GM23338 (cell line): ENCODE measurements around the gene DIP2C.

Source experiments
- CREB1 ChIP-seq: fragments of 250-450 bp; sonication (Bioruptor Pico); IDR thresholded peaks from 2 replicates; pipeline ENCODE4 v1.5.0; 2020; ENCODE audit warnings: low read depth, mild to moderate bottlenecking, moderate library complexity
- TF ChIP-seq, protein P1 (sequence below), 2 experiments: fragments of 200-600 bp in 1 of 2; sonication (generic) in 1 of 2; conservative IDR thresholded peaks; 2 replicates each; pipeline versions ENCODE4 v1.5.1 to v1.6.1; 2016 to 2017; ENCODE audit warnings: antibody characterized with exemption in 2 of 2, low read depth in 2 of 2, mild to moderate bottlenecking in 2 of 2, moderate library complexity in 1 of 2

DNA sequence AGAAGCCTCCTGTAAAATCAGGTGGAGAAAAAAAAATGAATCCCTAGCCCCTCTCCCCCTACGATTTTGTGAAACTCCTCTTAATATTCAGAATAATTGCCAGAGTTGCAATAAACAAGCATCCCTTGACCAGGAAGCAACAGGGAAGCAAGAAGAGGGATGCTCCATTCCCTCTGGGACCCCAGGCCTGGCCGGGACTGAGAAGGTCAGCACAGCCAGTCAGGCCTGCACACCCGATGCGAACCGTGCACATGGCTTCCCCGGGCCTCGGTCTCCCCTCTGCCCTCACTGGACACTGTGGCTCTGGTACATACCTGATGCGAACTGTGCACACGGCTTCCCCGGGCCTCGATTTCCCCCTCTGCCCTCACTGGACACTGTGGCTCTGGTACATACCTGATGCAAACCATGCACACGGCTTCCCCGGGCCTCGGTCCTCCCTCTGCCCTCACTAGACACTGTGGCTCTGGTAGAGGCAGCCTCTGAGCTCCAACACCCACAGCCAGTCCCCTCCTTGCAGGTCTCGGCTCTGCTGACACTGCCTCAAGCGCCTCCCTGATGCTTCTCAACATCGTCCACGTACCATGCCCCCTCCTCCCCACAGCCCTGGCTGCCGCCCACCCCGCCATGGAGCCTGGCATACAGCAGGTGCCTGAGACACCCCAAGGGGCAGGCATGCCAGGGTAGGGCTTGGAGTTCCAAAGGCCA lies 138.6 kb downstream of the DIP2C start:
- TF ChIP-seq, protein P1, sequence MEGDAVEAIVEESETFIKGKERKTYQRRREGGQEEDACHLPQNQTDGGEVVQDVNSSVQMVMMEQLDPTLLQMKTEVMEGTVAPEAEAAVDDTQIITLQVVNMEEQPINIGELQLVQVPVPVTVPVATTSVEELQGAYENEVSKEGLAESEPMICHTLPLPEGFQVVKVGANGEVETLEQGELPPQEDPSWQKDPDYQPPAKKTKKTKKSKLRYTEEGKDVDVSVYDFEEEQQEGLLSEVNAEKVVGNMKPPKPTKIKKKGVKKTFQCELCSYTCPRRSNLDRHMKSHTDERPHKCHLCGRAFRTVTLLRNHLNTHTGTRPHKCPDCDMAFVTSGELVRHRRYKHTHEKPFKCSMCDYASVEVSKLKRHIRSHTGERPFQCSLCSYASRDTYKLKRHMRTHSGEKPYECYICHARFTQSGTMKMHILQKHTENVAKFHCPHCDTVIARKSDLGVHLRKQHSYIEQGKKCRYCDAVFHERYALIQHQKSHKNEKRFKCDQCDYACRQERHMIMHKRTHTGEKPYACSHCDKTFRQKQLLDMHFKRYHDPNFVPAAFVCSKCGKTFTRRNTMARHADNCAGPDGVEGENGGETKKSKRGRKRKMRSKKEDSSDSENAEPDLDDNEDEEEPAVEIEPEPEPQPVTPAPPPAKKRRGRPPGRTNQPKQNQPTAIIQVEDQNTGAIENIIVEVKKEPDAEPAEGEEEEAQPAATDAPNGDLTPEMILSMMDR (conservative IDR thresholded peaks at IDR 0.05; ENCODE audit: low read depth in 2 of 2), result no peak
- TF ChIP-seq CREB1 (CRISPR knock-in tag), result no peak
